GM12878 (cell line): ENCODE data around the gene NAA38. TPM values are rescaled to one million over a fixed set of nuclear protein-coding genes. Genes with fewer than 3 reads are reported as not detected.
A peak's percentile ranks its signal among the peaks of the same experiment; 100 is the strongest.

ENCODE experiments used
- HDAC2 ChIP-seq: fragments of 200-600 bp; sonication (generic); IDR thresholded peaks from 2 replicates; pipeline ENCODE4 v1.6.1; 2017
- MTA2 ChIP-seq: fragments of 450-650 bp; IDR thresholded peaks from 2 replicates; pipeline ENCODE4 v1.6.1; 2016; ENCODE audit warnings: low read depth, mild to moderate bottlenecking, moderate library complexity
- RAD21 ChIP-seq: IDR thresholded peaks from 2 replicates; pipeline ENCODE4 v1.6.1; 2011; ENCODE audit warnings: mild to moderate bottlenecking, low read depth, low read length, moderate library complexity; ENCODE audit not compliant: insufficient read depth
- SREBF2 ChIP-seq: IDR thresholded peaks from 2 replicates; pipeline ENCODE4 v1.6.1; 2012; ENCODE audit warnings: mild to moderate bottlenecking, low read length
- TARDBP ChIP-seq: IDR thresholded peaks from 2 replicates; pipeline ENCODE4 v1.6.1; 2016; ENCODE audit warnings: borderline replicate concordance
- TCF3 ChIP-seq: IDR thresholded peaks from 2 replicates; pipeline ENCODE4 v1.6.1; 2012; ENCODE audit warnings: low read depth, mild to moderate bottlenecking, low read length, borderline replicate concordance; ENCODE audit not compliant: insufficient read depth
- YBX1 ChIP-seq: fragments of 450-650 bp; IDR thresholded peaks from 2 replicates; pipeline ENCODE4 v1.6.1; 2016; ENCODE audit warnings: antibody characterized with exemption
- ZBTB4 ChIP-seq: fragments of 450-650 bp; formaldehyde crosslinking; IDR thresholded peaks from 2 replicates; pipeline ENCODE4 v1.4.0; 2022; ENCODE audit warnings: mild to moderate bottlenecking, moderate library complexity
- polyA plus RNA-seq, 11 experiments: library from polyadenylated mRNA; depleted of rRNA in 4 of 11; unstranded in 6 of 11; stranded (reverse) in 5 of 11; fragments of >200 nt; fragmentation: Nextera tagmentation in 4 of 11; fragmentation: Illumina TruSeq in 1 of 11; extraction: Ambion mirVana in 4 of 11; extraction: Trizol in 1 of 11; gene quantifications; 1 replicate in 1 of 11; 2 replicates in 10 of 11; pipeline versions ENCODE4 v1.2.1 to v1.2.3, GENCODE V29; 2011 to 2016; ENCODE audit warnings: inconsistent platforms in 2 of 11, missing spikeins in 2 of 11, low read depth in 1 of 11
- total RNA-seq, 4 experiments: library from RNA; depleted of rRNA in 3 of 4; stranded (reverse); fragments of >200 nt in 3 of 4; fragmentation: Illumina TruSeq in 1 of 4; extraction: Trizol in 1 of 4; gene quantifications; 2 replicates each; pipeline versions ENCODE4 v1.2.1 to v1.2.3, GENCODE V29; 2013 to 2021

NAA38 gene
- total and polyA plus RNA-seq, 10 of the 15 experiments (the other 5 are each of a cell fraction or from before 2014, with no cell fraction given): 31.5 to 337 (median 215) TPM

GRCh38 chr17:7836596-7837407, 20.6 kb downstream of the NAA38 start (continued):
- TF ChIP-seq ZBTB4 (CRISPR knock-in tag) (no peak), YBX1 (no peak), HDAC2 (no peak), RAD21 (no peak), SREBF2 (no peak), TARDBP (peak; percentile 80; the same call in 1 of the 2 replicates), MTA2 (peak; percentile 69), TCF3 (no peak)
